ENCODE results near the gene PPFIBP1.

DNA sequence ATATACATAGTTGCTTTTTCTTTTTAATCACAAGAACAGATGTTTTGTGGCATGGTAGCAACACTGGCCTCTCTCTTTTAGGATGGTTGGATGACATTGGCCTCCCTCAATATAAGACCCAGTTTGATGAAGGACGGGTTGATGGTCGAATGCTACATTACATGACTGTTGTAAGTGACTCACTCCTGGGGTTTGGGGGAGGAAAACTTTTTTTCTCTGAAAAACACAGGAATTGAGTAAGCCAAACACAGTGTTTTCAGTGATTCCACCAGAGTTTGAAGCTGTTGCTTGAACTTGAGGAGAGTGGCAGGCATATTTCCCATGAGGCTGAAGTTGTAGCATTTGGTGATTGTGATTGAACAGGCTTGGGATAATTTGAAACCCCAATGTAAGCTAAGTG, 158.5 kb downstream of the PPFIBP1 start:
- TF ChIP-seq, protein P1, sequence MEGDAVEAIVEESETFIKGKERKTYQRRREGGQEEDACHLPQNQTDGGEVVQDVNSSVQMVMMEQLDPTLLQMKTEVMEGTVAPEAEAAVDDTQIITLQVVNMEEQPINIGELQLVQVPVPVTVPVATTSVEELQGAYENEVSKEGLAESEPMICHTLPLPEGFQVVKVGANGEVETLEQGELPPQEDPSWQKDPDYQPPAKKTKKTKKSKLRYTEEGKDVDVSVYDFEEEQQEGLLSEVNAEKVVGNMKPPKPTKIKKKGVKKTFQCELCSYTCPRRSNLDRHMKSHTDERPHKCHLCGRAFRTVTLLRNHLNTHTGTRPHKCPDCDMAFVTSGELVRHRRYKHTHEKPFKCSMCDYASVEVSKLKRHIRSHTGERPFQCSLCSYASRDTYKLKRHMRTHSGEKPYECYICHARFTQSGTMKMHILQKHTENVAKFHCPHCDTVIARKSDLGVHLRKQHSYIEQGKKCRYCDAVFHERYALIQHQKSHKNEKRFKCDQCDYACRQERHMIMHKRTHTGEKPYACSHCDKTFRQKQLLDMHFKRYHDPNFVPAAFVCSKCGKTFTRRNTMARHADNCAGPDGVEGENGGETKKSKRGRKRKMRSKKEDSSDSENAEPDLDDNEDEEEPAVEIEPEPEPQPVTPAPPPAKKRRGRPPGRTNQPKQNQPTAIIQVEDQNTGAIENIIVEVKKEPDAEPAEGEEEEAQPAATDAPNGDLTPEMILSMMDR (IDR thresholded peaks at IDR 0.05 in 8 of 11, conservative IDR thresholded peaks at IDR 0.05 in 3 of 11), result no peak
- TF ChIP-seq POLR2AphosphoS5 (IDR thresholded peaks at IDR 0.05), result no peak
- TF ChIP-seq POLR2A (IDR thresholded peaks at IDR 0.05), result no peak
